ENCODE measurements around the gene VTA1. TPM values are rescaled to one million over a fixed set of nuclear protein-coding genes. Genes with fewer than 3 reads are reported as not detected.
"Not testable (repeated sequence)": the region's sequence is repeated elsewhere in the genome, so short reads cannot be mapped to it uniquely, and the experiment has no call there.

Gene VTA1
- total and polyA plus RNA-seq, 4 donors, result 20.1 to 29.9 (median 25.7) TPM

- H3K27ac ChIP-seq (ENCODE audit: low read depth in 1 of 2, low read length in 2 of 2); DNase-seq; H3K36me3 ChIP-seq (ENCODE audit: control insufficient read depth in 1 of 2, insufficient read depth in 2 of 2, low read length in 1 of 2); H3K4me1 ChIP-seq (ENCODE audit: control insufficient read depth in 1 of 2, insufficient read depth in 2 of 2, low read length in 2 of 2); H3K9me3 ChIP-seq (ENCODE audit: control insufficient read depth, low read length); H3K4me3 ChIP-seq (ENCODE audit: low read length in 2 of 2); intact Hi-C loops (cut with DNase I); ATAC-seq (ENCODE audit: low FRiP score); H3K27me3 ChIP-seq (ENCODE audit: control insufficient read depth in 1 of 2, insufficient read depth in 2 of 2, low read length in 1 of 2): not testable (repeated sequence)
- 86 to 87% methylated on average over 4 of the region's 4 CpGs for WGBS, 2 donors
Measured at GRCh38 chr6:142156758-142157068, 9.7 kb downstream of the VTA1 start.

- no peak for ATAC-seq (ENCODE audit: low FRiP score)
- H3K27me3 ChIP-seq (ENCODE audit: control insufficient read depth in 1 of 2, insufficient read depth in 2 of 2, low read length in 1 of 2), result no peaks in the 10 kb centered on the region
- H3K9me3 ChIP-seq (ENCODE audit: control insufficient read depth, low read length), result no peaks in the 10 kb centered on the region
- H3K36me3 ChIP-seq (ENCODE audit: control insufficient read depth in 1 of 2, insufficient read depth in 2 of 2, low read length in 1 of 2), result peaks cover 0 to 4% of the 10 kb centered on the region in 2 donors
- H3K4me1 ChIP-seq (ENCODE audit: control insufficient read depth in 1 of 2, insufficient read depth in 2 of 2, low read length in 2 of 2), result peaks cover 2 to 6% of the 10 kb centered on the region in 2 donors
- WGBS, 2 donors, result 6 to 8% methylated on average over 1 of the region's 1 CpG
- intact Hi-C loops (cut with DNase I), result no loop called here
- no peak overlapping the region for H3K4me3 ChIP-seq (ENCODE audit: low read length in 2 of 2)
- DNase-seq, result no peak
- no peak overlapping the region for H3K27ac ChIP-seq (ENCODE audit: low read depth in 1 of 2, low read length in 2 of 2)
Measured at GRCh38 chr6:142162780-142163179, 15.7 kb downstream of the VTA1 start.

- WGBS, 2 donors, result 89 to 92% methylated on average over 4 of the region's 4 CpGs
- intact Hi-C loops (cut with DNase I), result no loop called here
- Histone ChIP-seq H3K36me3 (ENCODE audit: control insufficient read depth in 1 of 2, insufficient read depth in 2 of 2, low read length in 1 of 2) (peaks cover 0 to 4% of the 10 kb centered on the region in 2 donors), H3K27me3 (ENCODE audit: control insufficient read depth in 1 of 2, insufficient read depth in 2 of 2, low read length in 1 of 2) (no peaks in the 10 kb centered on the region), H3K4me3 (ENCODE audit: low read length in 2 of 2) (no peak overlapping the region), H3K4me1 (ENCODE audit: control insufficient read depth in 1 of 2, insufficient read depth in 2 of 2, low read length in 2 of 2) (peaks cover 2 to 6% of the 10 kb centered on the region in 2 donors), H3K27ac (ENCODE audit: low read depth in 1 of 2, low read length in 2 of 2) (no peak overlapping the region), H3K9me3 (ENCODE audit: control insufficient read depth, low read length) (no peaks in the 10 kb centered on the region)
- ATAC-seq (ENCODE audit: low FRiP score) (no peak), DNase-seq (no peak)
Measured at GRCh38 chr6:142165227-142165626, 18.2 kb downstream of the VTA1 start.

- Histone ChIP-seq H3K4me3 (ENCODE audit: low read length in 2 of 2) (no peak overlapping the region), H3K4me1 (ENCODE audit: control insufficient read depth in 1 of 2, insufficient read depth in 2 of 2, low read length in 2 of 2) (peaks cover 1 to 6% of the 10 kb centered on the region in 2 donors), H3K27me3 (ENCODE audit: control insufficient read depth in 1 of 2, insufficient read depth in 2 of 2, low read length in 1 of 2) (no peaks in the 10 kb centered on the region), H3K9me3 (ENCODE audit: control insufficient read depth, low read length) (no peaks in the 10 kb centered on the region), H3K36me3 (ENCODE audit: control insufficient read depth in 1 of 2, insufficient read depth in 2 of 2, low read length in 1 of 2) (peaks cover 0 to 4% of the 10 kb centered on the region in 2 donors), H3K27ac (ENCODE audit: low read depth in 1 of 2, low read length in 2 of 2) (no peak overlapping the region)
- intact Hi-C loops (cut with DNase I), result no loop called here
- DNase-seq (no peak), ATAC-seq (ENCODE audit: low FRiP score) (no peak)
- 68 to 86% methylated on average over 3 of the region's 3 CpGs for WGBS, 2 donors
Measured at GRCh38 chr6:142167071-142167470, 20.0 kb downstream of the VTA1 start.

GRCh38 chr6:142167486-142167885 is 20.4 kb downstream of the VTA1 start:
- ATAC-seq (ENCODE audit: low FRiP score) (no peak), DNase-seq (no peak)
- Histone ChIP-seq H3K9me3 (ENCODE audit: control insufficient read depth, low read length) (no peaks in the 10 kb centered on the region), H3K36me3 (ENCODE audit: control insufficient read depth in 1 of 2, insufficient read depth in 2 of 2, low read length in 1 of 2) (peaks cover 0 to 4% of the 10 kb centered on the region in 2 donors), H3K4me1 (ENCODE audit: control insufficient read depth in 1 of 2, insufficient read depth in 2 of 2, low read length in 2 of 2) (peaks cover 0 to 6% of the 10 kb centered on the region in 2 donors), H3K4me3 (ENCODE audit: low read length in 2 of 2) (no peak overlapping the region), H3K27me3 (ENCODE audit: control insufficient read depth in 1 of 2, insufficient read depth in 2 of 2, low read length in 1 of 2) (no peaks in the 10 kb centered on the region), H3K27ac (ENCODE audit: low read depth in 1 of 2, low read length in 2 of 2) (no peak overlapping the region)
- intact Hi-C loops (cut with DNase I), result no loop called here
- WGBS, 2 donors, result 74 to 80% methylated on average over 2 of the region's 2 CpGs

- no peak overlapping the region for H3K4me3 ChIP-seq (ENCODE audit: low read length in 2 of 2)
- ATAC-seq (ENCODE audit: low FRiP score), result no peak
- H3K4me1 ChIP-seq (ENCODE audit: control insufficient read depth in 1 of 2, insufficient read depth in 2 of 2, low read length in 2 of 2), result no peaks in the 10 kb centered on the region
- no peaks in the 10 kb centered on the region for H3K27me3 ChIP-seq (ENCODE audit: control insufficient read depth in 1 of 2, insufficient read depth in 2 of 2, low read length in 1 of 2)
- no peaks in the 10 kb centered on the region for H3K9me3 ChIP-seq (ENCODE audit: control insufficient read depth, low read length)
- no peak for DNase-seq
- no peak overlapping the region for H3K27ac ChIP-seq (ENCODE audit: low read depth in 1 of 2, low read length in 2 of 2)
- peaks cover 2 to 4% of the 10 kb centered on the region in 2 donors for H3K36me3 ChIP-seq (ENCODE audit: control insufficient read depth in 1 of 2, insufficient read depth in 2 of 2, low read length in 1 of 2)
- intact Hi-C loops (cut with DNase I), result no loop called here
Measured at GRCh38 chr6:142171351-142171750, 24.3 kb downstream of the VTA1 start.

- peaks cover 0 to 2% of the 10 kb centered on the region in 2 donors for H3K36me3 ChIP-seq (ENCODE audit: control insufficient read depth in 1 of 2, insufficient read depth in 2 of 2, low read length in 1 of 2)
- no peak for ATAC-seq (ENCODE audit: low FRiP score)
- intact Hi-C loops (cut with DNase I), result no loop called here
- no peak overlapping the region for H3K4me3 ChIP-seq (ENCODE audit: low read length in 2 of 2)
- no peak for DNase-seq
- no peaks in the 10 kb centered on the region for H3K9me3 ChIP-seq (ENCODE audit: control insufficient read depth, low read length)
- H3K27ac ChIP-seq (ENCODE audit: low read depth in 1 of 2, low read length in 2 of 2), result no peak overlapping the region
- H3K27me3 ChIP-seq (ENCODE audit: control insufficient read depth in 1 of 2, insufficient read depth in 2 of 2, low read length in 1 of 2), result no peaks in the 10 kb centered on the region
- no peaks in the 10 kb centered on the region for H3K4me1 ChIP-seq (ENCODE audit: control insufficient read depth in 1 of 2, insufficient read depth in 2 of 2, low read length in 2 of 2)
Measured at GRCh38 chr6:142172758-142173157, 25.7 kb downstream of the VTA1 start.

- DNase-seq (no peak), ATAC-seq (ENCODE audit: low FRiP score) (no peak)
- Histone ChIP-seq H3K36me3 (ENCODE audit: control insufficient read depth in 1 of 2, insufficient read depth in 2 of 2, low read length in 1 of 2) (peaks cover 0 to 2% of the 10 kb centered on the region in 2 donors), H3K4me1 (ENCODE audit: control insufficient read depth in 1 of 2, insufficient read depth in 2 of 2, low read length in 2 of 2) (no peaks in the 10 kb centered on the region), H3K27me3 (ENCODE audit: control insufficient read depth in 1 of 2, insufficient read depth in 2 of 2, low read length in 1 of 2) (no peaks in the 10 kb centered on the region), H3K9me3 (ENCODE audit: control insufficient read depth, low read length) (no peaks in the 10 kb centered on the region), H3K4me3 (ENCODE audit: low read length in 2 of 2) (no peak overlapping the region), H3K27ac (ENCODE audit: low read depth in 1 of 2, low read length in 2 of 2) (no peak overlapping the region)
- intact Hi-C loops (cut with DNase I), result no loop called here
- WGBS, 2 donors, result 97% methylated on average over 3 of the region's 3 CpGs
Measured at GRCh38 chr6:142173980-142174379, 26.9 kb downstream of the VTA1 start.

GRCh38 chr6:142174703-142175102 is 27.6 kb downstream of the VTA1 start:
- ATAC-seq (ENCODE audit: low FRiP score), result no peak
- intact Hi-C loops (cut with DNase I), result no loop called here

More at GRCh38 chr6:142174703-142175102, 27.6 kb downstream of the VTA1 start:
- Histone ChIP-seq H3K27me3 (ENCODE audit: control insufficient read depth in 1 of 2, insufficient read depth in 2 of 2, low read length in 1 of 2) (no peaks in the 10 kb centered on the region), H3K9me3 (ENCODE audit: control insufficient read depth, low read length) (no peaks in the 10 kb centered on the region), H3K4me3 (ENCODE audit: low read length in 2 of 2) (no peak overlapping the region), H3K4me1 (ENCODE audit: control insufficient read depth in 1 of 2, insufficient read depth in 2 of 2, low read length in 2 of 2) (no peaks in the 10 kb centered on the region), H3K36me3 (ENCODE audit: control insufficient read depth in 1 of 2, insufficient read depth in 2 of 2, low read length in 1 of 2) (peaks cover 0 to 2% of the 10 kb centered on the region in 2 donors), H3K27ac (ENCODE audit: low read depth in 1 of 2, low read length in 2 of 2) (no peak overlapping the region)
- 93 to 94% methylated on average over 6 of the region's 6 CpGs for WGBS, 2 donors
- no peak for DNase-seq

All from aorta (tissue), 5 donors.